Endothelial cell of umbilical vein (primary cell): ENCODE data around the gene USP16. TPM values are rescaled to one million over a fixed set of nuclear protein-coding genes. Genes with fewer than 3 reads are reported as not detected.

Experiments used
- BruUV-seq: library from RNA; stranded (reverse); fragments of 400-500 nt; replicated peaks from 2 replicates; lab custom pipeline; 2021; lab: Mats Ljungman, UMichigan
- CTCF ChIA-PET: fragments of 300-600, 350-600 bp; sonication (Branson Sonifier 250); formaldehyde crosslinking; loops from one replicate; lab custom pipeline; 2021; ENCODE audit warnings: antibody characterized with exemption, inconsistent platforms; lab: Charles Lee
- POLR2A ChIA-PET: fragments of 300-600, 350-600 bp; sonication (Branson Sonifier 250); formaldehyde crosslinking; loops from one replicate; lab custom pipeline; 2021; ENCODE audit warnings: antibody characterized with exemption, inconsistent platforms; lab: Charles Lee
- DNase-seq: peaks from one replicate; pipeline ENCODE4 v3.0.0-alpha.2; 2011; ENCODE audit warnings: low read depth, low spot score
- FAIRE-seq: peaks from 2 replicates; lab custom pipeline; 2011; peaks lifted over from hg19 to GRCh38; lab: Jason Lieb, UNC
- H2AFZ ChIP-seq: 2 replicates; pipeline ENCODE4 v1.6.0; 2012; ENCODE audit warnings: low read depth, low read length, control low read depth, inconsistent platforms
- H3K27ac ChIP-seq: 2 replicates; pipeline ENCODE4 v1.5.1; 2011; ENCODE audit warnings: low read depth, mild to moderate bottlenecking, control low read depth, low read length, moderate library complexity; ENCODE audit not compliant: insufficient read depth
- H3K27me3 ChIP-seq, 2 experiments: 2 replicates each; pipeline versions ENCODE4 v1.6.0 to v1.6.1; 2011; ENCODE audit warnings: low read length in 2 of 2, mixed read lengths in 1 of 2; ENCODE audit not compliant: control insufficient read depth in 2 of 2, insufficient read depth in 2 of 2
- H3K36me3 ChIP-seq, 2 experiments: 2 replicates in 1 of 2; 3 replicates in 1 of 2; pipeline ENCODE4 v1.5.1; 2011; ENCODE audit warnings: low read length in 2 of 2, mild to moderate bottlenecking in 1 of 2, moderate library complexity in 1 of 2; ENCODE audit not compliant: control insufficient read depth in 2 of 2, insufficient read depth in 2 of 2; ENCODE audit errors: extremely low read depth in 1 of 2
- H3K4me1 ChIP-seq: 3 replicates; pipeline ENCODE4 v1.5.1; 2011; ENCODE audit warnings: mild to moderate bottlenecking, low read length; ENCODE audit not compliant: control insufficient read depth, insufficient read depth; ENCODE audit errors: extremely low read depth
- H3K4me2 ChIP-seq: 2 replicates; pipeline ENCODE4 v1.6.1; 2011; ENCODE audit warnings: low read length, control low read depth, mixed read lengths; ENCODE audit not compliant: insufficient read depth
- H3K4me3 ChIP-seq, 3 experiments: fragments of 200-600 bp in 1 of 3; sonication (generic), shearing (Covaris generic) in 1 of 3; replicated peaks in 1 of 3; 2 replicates each; pipeline ENCODE4 v1.5.1; 2011 to 2016; ENCODE audit warnings: control low read depth in 3 of 3, low read length in 3 of 3, mild to moderate bottlenecking in 2 of 3, inconsistent platforms in 1 of 3, low read depth in 1 of 3, moderate library complexity in 1 of 3; ENCODE audit not compliant: insufficient read depth in 1 of 3
- H3K79me2 ChIP-seq: 2 replicates; pipeline ENCODE4 v1.6.0; 2012; ENCODE audit warnings: low read length, inconsistent platforms; ENCODE audit not compliant: control insufficient read depth, insufficient read depth
- H3K9ac ChIP-seq: replicated peaks from 2 replicates; pipeline ENCODE3; 2011; ENCODE audit warnings: low read length, control low read depth; ENCODE audit not compliant: insufficient read depth; ENCODE audit errors: extremely low read depth
- H3K9me1 ChIP-seq: replicated peaks from 3 replicates; pipeline ENCODE4 v1.6.0; 2011; ENCODE audit warnings: mild to moderate bottlenecking, low read length; ENCODE audit not compliant: control insufficient read depth, insufficient read depth; ENCODE audit errors: extremely low read depth
- H3K9me3 ChIP-seq: replicated peaks from 2 replicates; pipeline ENCODE4 v1.5.1; 2012; ENCODE audit warnings: low read length, inconsistent platforms; ENCODE audit not compliant: control insufficient read depth, insufficient read depth
- H4K20me1 ChIP-seq: replicated peaks from 2 replicates; pipeline ENCODE3; 2011; ENCODE audit warnings: mild to moderate bottlenecking, low read length; ENCODE audit not compliant: control insufficient read depth, insufficient read depth; ENCODE audit errors: extremely low read depth
- CTCF ChIP-seq, 2 donors: IDR thresholded peaks; 1 replicate in 1 of 2; 2 replicates in 1 of 2; pipeline ENCODE4 v1.5.1; 2011; ENCODE audit warnings: low read length in 2 of 2, mild to moderate bottlenecking in 2 of 2, moderate library complexity in 2 of 2, control low read depth in 1 of 2, inconsistent platforms in 1 of 2, low read depth in 1 of 2; ENCODE audit not compliant: insufficient read depth in 1 of 2; ENCODE audit errors: extremely low read depth in 1 of 2
- EZH2 ChIP-seq: IDR thresholded peaks from 2 replicates; pipeline ENCODE4 v1.6.1; 2012; ENCODE audit warnings: borderline replicate concordance, low read depth, mild to moderate bottlenecking, moderate library complexity, low read length, inconsistent platforms; ENCODE audit not compliant: severe bottlenecking
- FOS ChIP-seq: IDR thresholded peaks from 2 replicates; pipeline ENCODE4 v1.6.1; 2011; ENCODE audit warnings: mild to moderate bottlenecking, low read length, moderate library complexity, borderline replicate concordance; ENCODE audit not compliant: insufficient read depth
- GATA2 ChIP-seq: IDR thresholded peaks from 2 replicates; pipeline ENCODE4 v1.7.0; 2011; ENCODE audit warnings: low read depth, mild to moderate bottlenecking, moderate library complexity, mixed read lengths, low read length; ENCODE audit not compliant: insufficient read length, insufficient read depth
- JUN ChIP-seq: IDR thresholded peaks from 2 replicates; pipeline ENCODE4 v1.6.1; 2011; ENCODE audit warnings: borderline replicate concordance, low read depth; ENCODE audit not compliant: insufficient read length, insufficient read depth
- MAX ChIP-seq: IDR thresholded peaks from 2 replicates; pipeline ENCODE4 v1.6.1; 2011; ENCODE audit not compliant: insufficient read depth, insufficient read length
- MYC ChIP-seq: IDR thresholded peaks from one replicate; pipeline ENCODE4 v1.6.1; 2011; ENCODE audit warnings: mild to moderate bottlenecking, low read depth, low read length
- POLR2A ChIP-seq: IDR thresholded peaks from 2 replicates; pipeline ENCODE4 v1.6.1; 2012; ENCODE audit warnings: low read depth, mild to moderate bottlenecking, control low read depth, low read length
- POLR2AphosphoS5 ChIP-seq: IDR thresholded peaks from 2 replicates; pipeline ENCODE4 v1.6.1; 2012; ENCODE audit warnings: low read depth, mild to moderate bottlenecking, control low read depth, low read length, moderate library complexity; ENCODE audit not compliant: insufficient read depth
- dilution Hi-C: fragments of 300-500 bp; cut with MboI; formaldehyde crosslinking; loops from one replicate; pipeline ENCODE4 v1.15.0; 2019; ENCODE audit warnings: low sequenced_read_pairs; ENCODE audit not compliant: extremely low pct_ligation_motif_present
- intact Hi-C: fragments of 100-400 bp; cut with micrococcal nuclease; formaldehyde crosslinking; loops from one replicate; pipeline ENCODE4 v1.10.0; 2022
- polyA plus RNA-seq, 4 experiments: library from polyadenylated mRNA; depleted of rRNA in 3 of 4; stranded (reverse) in 3 of 4; unstranded in 1 of 4; fragments of >200 nt; gene quantifications; 2 replicates each; pipeline versions ENCODE4 v1.2.1 to v1.2.3, GENCODE V29; 2011 to 2012; ENCODE audit warnings: missing spikeins in 1 of 4
- total RNA-seq: library from RNA; stranded (reverse); gene quantifications from 2 replicates; pipeline ENCODE4 v1.2.3, GENCODE V29; 2021

Gene USP16
- total and polyA plus RNA-seq, 2 donors (not counting 3 experiments of a cell fraction or from before 2014, with no cell fraction given), result 5.9 to 31.3 TPM

- Histone ChIP-seq H3K4me1 (peaks cover 11% of the 10 kb centered on the region), H3K9me1 (no peaks in the 10 kb centered on the region), H3K4me3 (no peak overlapping the region), H3K4me2 (no peak overlapping the region), H2AFZ (no peak overlapping the region), H4K20me1 (no peaks in the 10 kb centered on the region), H3K79me2 (no peaks in the 10 kb centered on the region), H3K36me3 (no peaks in the 10 kb centered on the region), H3K27me3 (no peaks in the 10 kb centered on the region), H3K27ac (no peak overlapping the region), H3K9ac (no peak overlapping the region), H3K9me3 (no peaks in the 10 kb centered on the region)
- dilution Hi-C loops, result no loop called here
- FAIRE-seq, result no peak
- ChIA-PET CTCF (interaction anchor here (1.1 to 2.1 kb wide), 8 partner anchors 9 to 276 kb away, joined by 3 to 10 read pairs (median 4); no protein-coding TSS in a partner anchor), POLR2A (no interaction called here)
- intact Hi-C loops, result no loop called here
- DNase-seq, result no peak
- TF ChIP-seq EZH2 (no peak), JUN (no peak), MYC (no peak), FOS (no peak), POLR2A (no peak), CTCF (IDR thresholded peaks at IDR 0.05; ENCODE audit: extremely low read depth in 1 of 2, insufficient read depth in 1 of 2, low read depth in 1 of 2, low read length in 2 of 2) (no peak), MAX (no peak), POLR2AphosphoS5 (no peak), GATA2 (no peak)
- BruUV-seq, result no TSS peak
Measured at GRCh38 chr21:29096218-29097015, 71.9 kb downstream of the USP16 start.
